Bronchial epithelial cell (primary cell): Measurements from ENCODE around the gene DCUN1D1. TPM values are rescaled to one million over a fixed set of nuclear protein-coding genes. Genes with fewer than 3 reads are reported as not detected.

ENCODE experiments used
- DNase-seq: peaks from one replicate; pipeline ENCODE4 v3.0.0-alpha.2; 2010; ENCODE audit warnings: low read depth
- FAIRE-seq: peaks from 2 replicates; lab custom pipeline; 2011; peaks lifted over from hg19 to GRCh38; lab: Jason Lieb, UNC
- H3K27me3 ChIP-seq: 2 replicates; pipeline ENCODE4 v1.5.1; 2011; ENCODE audit warnings: low read length; ENCODE audit not compliant: control insufficient read depth, insufficient read depth
- H3K36me3 ChIP-seq: 2 replicates; pipeline ENCODE4 v1.5.1; 2011; ENCODE audit warnings: low read length; ENCODE audit not compliant: control insufficient read depth, insufficient read depth
- H3K4me3 ChIP-seq: 2 replicates; pipeline ENCODE4 v1.5.1; 2011; ENCODE audit warnings: mild to moderate bottlenecking, low read depth, low read length, control low read depth
- CTCF ChIP-seq: IDR thresholded peaks from 2 replicates; pipeline ENCODE4 v1.5.1; 2011; ENCODE audit warnings: mild to moderate bottlenecking, moderate library complexity, low read length, control low read depth, inconsistent platforms; ENCODE audit not compliant: insufficient read depth, severe bottlenecking
- total RNA-seq: library from RNA; depleted of rRNA; stranded (reverse); fragments of >200 nt; gene quantifications from 2 replicates; pipeline ENCODE4 v1.2.1, GENCODE V29; 2014

The DCUN1D1 gene
- total RNA-seq, 1 donor from 2014 or later, result 26.1 TPM

DNA sequence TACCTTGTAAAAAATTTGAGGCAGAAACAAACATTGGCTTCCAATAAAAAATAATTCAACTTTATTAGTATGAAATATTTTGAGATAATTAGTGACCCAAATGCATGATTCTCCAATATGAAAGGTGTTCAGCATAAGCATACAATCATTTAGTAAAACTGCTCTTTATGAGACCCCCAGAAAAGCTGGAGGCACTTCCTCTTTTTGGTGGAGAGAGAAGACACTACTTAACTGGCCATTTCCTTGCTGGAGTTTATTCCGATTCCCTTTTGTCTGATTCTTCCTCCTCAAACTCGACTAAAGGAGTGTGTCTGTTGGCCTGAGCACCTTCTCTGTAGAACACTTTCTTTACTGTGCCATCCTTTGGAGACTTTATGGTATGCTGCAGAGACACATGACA is 34.8 kb upstream of the DCUN1D1 start:
- no peak for DNase-seq
- no peak overlapping the region for H3K4me3 ChIP-seq
- no peaks in the 10 kb centered on the region for H3K36me3 ChIP-seq
- FAIRE-seq, result no peak
- H3K27me3 ChIP-seq, result no peaks in the 10 kb centered on the region
- no peak for TF ChIP-seq CTCF

GRCh38 chr3:183013856-183014255 is 33.5 kb upstream of the DCUN1D1 start:
- DNase-seq, result no peak
- no peak for TF ChIP-seq CTCF
- H3K27me3 ChIP-seq, result no peaks in the 10 kb centered on the region
- no peaks in the 10 kb centered on the region for H3K36me3 ChIP-seq
- no peak for FAIRE-seq
- no peak overlapping the region for H3K4me3 ChIP-seq

GRCh38 chr3:183013074-183013473 is 32.7 kb upstream of the DCUN1D1 start:
- no peak for TF ChIP-seq CTCF
- DNase-seq (no peak), FAIRE-seq (no peak)
- H3K36me3 ChIP-seq, result no peaks in the 10 kb centered on the region
- H3K4me3 ChIP-seq, result no peak overlapping the region
- H3K27me3 ChIP-seq, result no peaks in the 10 kb centered on the region

DNA sequence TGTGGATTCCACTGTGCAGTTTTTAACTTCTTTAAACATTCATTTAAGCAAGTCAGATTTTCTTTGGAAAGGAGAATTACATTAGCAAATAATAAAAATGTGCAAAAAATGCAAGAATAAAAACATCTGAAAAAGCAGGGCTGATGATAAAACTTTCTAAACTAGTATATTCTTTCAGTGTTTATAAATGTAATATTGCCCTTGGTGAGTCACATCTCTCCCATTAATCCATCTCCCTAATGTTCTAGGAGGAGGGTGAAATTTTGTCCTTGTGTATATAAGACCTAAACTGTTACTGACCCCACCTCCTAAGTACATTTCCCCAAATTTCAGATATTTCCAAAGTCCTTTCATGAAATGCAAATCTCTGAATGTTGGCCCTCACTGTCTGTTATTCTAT is 28.5 kb upstream of the DCUN1D1 start:
- Histone ChIP-seq H3K4me3 (no peak overlapping the region), H3K27me3 (no peaks in the 10 kb centered on the region), H3K36me3 (no peaks in the 10 kb centered on the region)
- DNase-seq (no peak), FAIRE-seq (no peak)
- TF ChIP-seq CTCF, result no peak

DNA sequence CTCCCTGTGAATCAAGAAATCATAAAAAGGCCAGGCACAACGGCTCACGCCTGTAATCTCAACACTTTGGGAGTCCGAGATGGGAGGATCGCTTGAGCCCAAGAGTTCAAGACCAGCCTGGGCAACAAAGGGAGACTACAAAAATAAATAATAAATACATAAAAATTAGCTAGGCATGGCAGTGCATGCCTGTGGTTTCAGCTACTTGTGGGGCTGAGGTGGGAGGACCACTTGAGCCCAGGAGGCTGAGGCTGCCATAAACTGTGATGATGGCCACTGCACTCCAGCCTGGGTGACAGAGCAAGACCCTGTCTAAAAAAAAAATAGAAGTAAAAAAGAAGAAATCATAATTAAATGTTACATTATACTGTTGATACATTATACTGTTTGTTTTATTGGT is 28.0 kb upstream of the DCUN1D1 start:
- FAIRE-seq (no peak), DNase-seq (no peak)
- no peak for TF ChIP-seq CTCF
- H3K4me3 ChIP-seq, result no peak overlapping the region
- no peaks in the 10 kb centered on the region for H3K36me3 ChIP-seq
- H3K27me3 ChIP-seq, result no peaks in the 10 kb centered on the region

DNA sequence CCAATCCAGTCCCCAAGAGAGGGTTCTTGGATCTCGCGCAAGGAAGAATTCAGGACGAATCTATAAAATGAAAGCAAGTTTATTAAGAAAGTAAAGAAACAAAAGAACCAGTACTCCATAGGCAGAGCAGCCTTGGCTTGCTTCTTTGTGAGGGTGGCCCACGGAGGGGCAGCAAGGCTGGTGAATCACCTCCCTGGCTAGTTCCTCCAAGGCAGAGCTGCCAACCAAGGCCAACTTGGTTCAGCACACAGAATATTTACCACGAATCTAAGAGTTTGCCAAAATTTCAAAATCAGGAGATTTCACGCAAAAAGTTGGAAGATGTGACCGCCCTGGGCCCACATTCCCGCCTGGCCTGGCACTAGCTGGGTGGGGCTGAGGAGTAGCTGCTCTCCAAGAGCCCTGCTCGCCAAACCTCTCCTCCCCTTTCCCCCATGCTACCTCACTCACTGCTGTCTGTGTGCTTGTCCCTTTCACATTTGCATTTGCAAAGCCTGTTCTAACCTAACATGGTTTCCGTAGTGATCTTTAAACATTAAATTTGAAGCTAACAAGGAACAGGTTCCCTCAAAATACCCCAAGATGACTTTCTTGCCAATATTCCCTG is 26.2 kb upstream of the DCUN1D1 start:
- no peak for DNase-seq
- no peak for FAIRE-seq
- Histone ChIP-seq H3K27me3 (no peaks in the 10 kb centered on the region), H3K4me3 (no peak overlapping the region), H3K36me3 (no peaks in the 10 kb centered on the region)
- no peak for TF ChIP-seq CTCF
